ENCODE results near the gene HES3.

HES3 gene

DNA sequence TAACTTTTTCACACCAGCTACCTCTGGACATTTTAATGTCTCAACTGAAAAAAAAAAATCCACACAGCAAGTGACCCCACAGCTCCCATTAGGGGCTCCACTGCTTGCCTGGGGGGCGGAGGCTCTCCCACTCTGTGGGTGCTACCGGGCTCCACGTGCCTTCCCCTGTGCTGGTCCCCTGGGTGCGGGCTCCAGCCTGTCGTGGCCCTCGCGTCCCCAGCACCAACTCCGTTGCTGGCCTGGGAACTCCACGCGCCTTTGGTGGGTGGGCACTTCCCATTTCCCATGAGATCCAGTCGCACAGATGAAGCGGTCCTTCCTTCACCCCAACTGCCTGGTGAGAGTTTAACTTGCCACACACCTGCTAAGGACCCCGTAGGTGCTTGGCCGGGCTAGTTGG is 44.0 kb downstream of the HES3 start:
- H3K27me3 Mint-ChIP-seq, result no peaks in the 10 kb centered on the region
- H3K4me1 Mint-ChIP-seq, result peaks cover 21% of the 10 kb centered on the region
- no peak for ATAC-seq
- no peaks in the 10 kb centered on the region for H3K9me3 Mint-ChIP-seq
- peaks cover 1% of the 10 kb centered on the region for H3K36me3 Mint-ChIP-seq
- no peak overlapping the region for H3K4me3 Mint-ChIP-seq
- H3K27ac Mint-ChIP-seq, result no peak overlapping the region

DNA sequence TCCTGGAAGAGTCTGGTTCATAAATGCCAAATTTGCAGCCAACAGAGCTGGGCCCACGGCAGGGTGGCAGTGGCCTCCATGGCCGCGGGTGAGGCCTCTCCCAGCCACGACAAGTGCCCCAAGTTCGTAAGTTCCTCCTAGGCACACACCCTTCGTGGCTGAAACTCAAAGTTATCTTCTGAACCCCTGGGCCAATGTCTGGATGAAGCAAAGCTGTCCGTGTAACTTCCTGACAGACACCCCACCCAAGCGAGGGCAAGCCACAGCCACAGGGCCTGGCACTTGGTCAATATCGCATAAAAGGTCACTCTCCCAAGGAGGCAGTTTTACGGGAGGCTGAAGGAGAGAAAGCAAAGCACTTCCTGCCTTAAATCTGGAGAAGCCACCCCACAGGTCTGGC is 44.7 kb downstream of the HES3 start:
- Mint-ChIP-seq H3K27me3 (no peaks in the 10 kb centered on the region), H3K4me1 (peaks cover 21% of the 10 kb centered on the region), H3K9me3 (no peaks in the 10 kb centered on the region), H3K4me3 (no peak overlapping the region), H3K27ac (no peak overlapping the region), H3K36me3 (peaks cover 8% of the 10 kb centered on the region)
- no peak for ATAC-seq

DNA sequence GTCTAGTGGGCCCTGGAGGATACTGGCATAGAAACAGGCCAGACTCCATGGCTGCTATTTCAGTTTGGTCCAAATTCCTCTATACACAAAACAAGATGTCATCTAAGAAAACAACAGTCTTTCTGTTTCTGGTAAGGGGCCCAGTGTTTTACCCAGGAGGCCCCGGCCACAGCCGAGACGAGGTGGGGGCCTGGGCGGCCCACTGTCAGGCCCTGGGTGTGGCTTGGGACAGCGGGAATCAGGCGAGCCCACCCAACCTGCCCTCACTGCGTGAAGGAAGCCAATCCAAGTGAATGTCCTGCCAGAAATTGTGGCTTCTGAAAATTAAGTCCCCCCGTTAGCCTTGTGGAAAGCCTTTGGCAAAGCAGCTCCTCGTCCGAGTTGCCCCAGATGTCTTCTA is 48.1 kb downstream of the HES3 start:
- Mint-ChIP-seq H3K4me1 (peaks cover 21% of the 10 kb centered on the region), H3K9me3 (no peaks in the 10 kb centered on the region), H3K4me3 (no peak overlapping the region), H3K27ac (peak overlapping the region; percentile 82), H3K36me3 (peaks cover 16% of the 10 kb centered on the region), H3K27me3 (no peaks in the 10 kb centered on the region)
- ATAC-seq, result no peak

DNA sequence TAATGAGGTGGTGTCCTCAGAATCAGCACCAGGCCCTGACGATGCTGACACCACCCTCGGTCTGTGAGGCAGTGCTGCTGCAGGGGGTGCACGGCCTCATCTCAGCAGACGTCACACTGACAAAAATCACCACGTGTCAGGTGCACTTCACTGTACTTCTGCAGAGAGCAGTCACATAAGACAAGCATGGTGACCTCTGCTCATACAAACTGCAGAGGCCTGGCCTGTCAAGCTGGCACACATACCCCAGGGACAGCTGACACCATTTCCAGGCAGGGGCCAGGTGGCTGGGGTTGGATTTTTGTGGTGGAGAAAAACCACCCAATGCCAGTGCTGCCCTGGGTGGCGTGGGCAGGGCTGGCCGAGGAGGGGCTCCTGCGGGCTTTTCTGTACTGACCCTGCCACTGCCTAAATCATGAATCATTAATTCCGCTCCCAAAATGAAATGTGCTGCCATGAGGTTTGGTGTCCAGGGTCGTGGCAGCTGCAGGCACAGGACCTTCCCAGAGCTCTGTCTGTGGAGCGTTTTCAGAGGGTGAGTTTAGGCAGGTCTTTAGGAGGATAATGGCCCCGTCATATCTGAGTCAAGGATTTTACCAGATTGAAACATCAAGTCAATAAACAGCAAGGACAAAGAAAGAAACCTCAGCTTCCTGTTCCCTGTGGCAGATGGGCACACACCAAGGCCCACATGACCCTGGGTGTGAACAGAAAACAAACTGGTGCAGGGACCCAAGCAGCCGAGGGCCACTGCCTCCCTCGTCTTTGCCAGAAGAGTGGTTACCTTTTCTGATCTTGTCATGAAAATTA is 50.3 kb downstream of the HES3 start:
- no peak overlapping the region for H3K4me3 Mint-ChIP-seq
- ATAC-seq, result no peak
- H3K4me1 Mint-ChIP-seq, result peaks cover 21% of the 10 kb centered on the region
- H3K27ac Mint-ChIP-seq, result no peak overlapping the region
- no peaks in the 10 kb centered on the region for H3K9me3 Mint-ChIP-seq
- no peaks in the 10 kb centered on the region for H3K27me3 Mint-ChIP-seq
- peaks cover 16% of the 10 kb centered on the region for H3K36me3 Mint-ChIP-seq

DNA sequence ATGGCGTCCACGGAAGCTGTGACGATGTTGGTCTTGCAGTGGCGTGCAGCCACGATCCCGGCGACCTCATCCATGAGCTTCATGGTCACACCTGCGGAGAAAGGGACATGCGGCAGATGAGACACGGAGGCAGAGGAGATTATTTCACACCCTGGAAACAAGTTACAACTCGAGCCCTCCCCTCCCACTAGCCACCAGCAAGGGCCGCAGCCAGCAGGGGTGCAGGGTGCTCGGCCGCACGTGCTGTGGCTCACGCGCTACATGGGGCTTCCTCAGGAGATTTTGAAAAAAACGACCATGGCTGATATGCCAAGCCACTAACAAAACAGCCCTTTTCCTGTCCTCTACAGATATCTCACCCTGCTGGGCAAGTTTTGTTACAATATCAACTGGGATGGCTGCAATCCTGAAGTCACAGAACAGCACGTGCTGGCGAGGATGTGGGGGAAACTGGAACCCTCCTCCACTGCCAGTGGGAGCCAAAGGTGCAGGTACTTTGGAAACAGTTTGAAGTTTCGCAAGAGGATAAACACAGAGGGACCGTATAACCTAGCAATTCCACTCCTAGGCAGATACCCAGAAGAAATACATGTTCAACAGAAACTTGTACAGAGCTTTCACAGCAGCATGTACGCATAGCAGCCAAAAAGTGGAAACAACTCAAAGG is 51.0 kb downstream of the HES3 start:
- H3K4me1 Mint-ChIP-seq, result peaks cover 14% of the 10 kb centered on the region
- H3K36me3 Mint-ChIP-seq, result peaks cover 16% of the 10 kb centered on the region

More for the DNA sequence above, 51.0 kb downstream of the HES3 start:
- ATAC-seq, result no peak
- H3K27me3 Mint-ChIP-seq, result no peaks in the 10 kb centered on the region
- no peaks in the 10 kb centered on the region for H3K9me3 Mint-ChIP-seq
- no peak overlapping the region for H3K27ac Mint-ChIP-seq
- H3K4me3 Mint-ChIP-seq, result no peak overlapping the region
